GM23338 (cell line): ENCODE measurements around the gene KIF3C. TPM values are rescaled to one million over a fixed set of nuclear protein-coding genes. Genes with fewer than 3 reads are reported as not detected.

Source experiments
- ATAC-seq: fragments of 200-7000 bp; cut with Tn5 transposase; 3 replicates; pipeline ENCODE4 v1.9.1; 2020
- DNase-seq: peaks from one replicate; pipeline ENCODE4 v3.0.0-alpha.2; 2015; ENCODE audit warnings: low spot score
- H2AFZ ChIP-seq: fragments of 200-600 bp; sonication (generic); 2 replicates; pipeline ENCODE4 v1.8.0; 2016; ENCODE audit warnings: antibody characterized with exemption, mild to moderate bottlenecking, moderate library complexity
- H3F3A ChIP-seq: fragments of 200-600 bp; sonication (generic); replicated peaks from 2 replicates; pipeline ENCODE4 v1.8.0; 2017; ENCODE audit warnings: antibody characterized with exemption, mixed run types, low read depth
- H3K27ac ChIP-seq: fragments of 200-600 bp; sonication (generic); 2 replicates; pipeline ENCODE4 v1.6.1; 2016; ENCODE audit warnings: low read depth
- H3K27me3 ChIP-seq: fragments of 200-600 bp; sonication (generic); 2 replicates; pipeline ENCODE4 v1.8.0; 2016; ENCODE audit warnings: mild to moderate bottlenecking, mixed run types, moderate library complexity; ENCODE audit not compliant: insufficient read depth
- H3K36me3 ChIP-seq: fragments of 200-600 bp; sonication (generic); 2 replicates; pipeline ENCODE4 v1.8.0; 2016; ENCODE audit warnings: mild to moderate bottlenecking; ENCODE audit not compliant: insufficient read depth
- H3K4me1 ChIP-seq: fragments of 200-600 bp; sonication (generic); 2 replicates; pipeline ENCODE4 v1.8.0; 2016; ENCODE audit warnings: mild to moderate bottlenecking, moderate library complexity; ENCODE audit not compliant: insufficient read depth
- H3K4me2 ChIP-seq: fragments of 200-600 bp; sonication (generic); 2 replicates; pipeline ENCODE4 v1.7.1; 2017; ENCODE audit warnings: mixed run types
- H3K4me3 ChIP-seq: fragments of 200-600 bp; sonication (generic); 2 replicates; pipeline ENCODE4 v1.6.1; 2016; ENCODE audit warnings: mixed run types
- H3K79me2 ChIP-seq: fragments of 200-600 bp; sonication (generic); replicated peaks from 2 replicates; pipeline ENCODE4 v1.8.0; 2017; ENCODE audit warnings: mild to moderate bottlenecking; ENCODE audit not compliant: insufficient read depth
- H3K9me2 ChIP-seq: fragments of 200-600 bp; sonication (generic); 2 replicates; pipeline ENCODE4 v1.8.0; 2017; ENCODE audit not compliant: insufficient read depth
- H4K20me1 ChIP-seq: fragments of 200-600 bp; sonication (generic); replicated peaks from 2 replicates; pipeline ENCODE4 v1.8.0; 2017; ENCODE audit warnings: mild to moderate bottlenecking; ENCODE audit not compliant: insufficient read depth
- H3K27ac Mint-ChIP-seq: 2 replicates; pipeline ENCODE4 v1.8.0; 2020; ENCODE audit warnings: inconsistent platforms, mild to moderate bottlenecking, moderate library complexity, mixed read lengths
- H3K27me3 Mint-ChIP-seq: 3 replicates; pipeline ENCODE4 v1.8.0; 2022; ENCODE audit warnings: low read depth, mild to moderate bottlenecking, moderate library complexity, mixed read lengths, inconsistent platforms; ENCODE audit not compliant: insufficient read depth, poor library complexity
- H3K36me3 Mint-ChIP-seq: 3 replicates; pipeline ENCODE4 v1.8.0; 2021; ENCODE audit warnings: low read depth, mild to moderate bottlenecking, inconsistent platforms, moderate library complexity, mixed read lengths
- H3K4me1 Mint-ChIP-seq: 3 replicates; pipeline ENCODE4 v1.8.0; 2020; ENCODE audit warnings: mild to moderate bottlenecking, inconsistent platforms, mixed read lengths
- H3K4me3 Mint-ChIP-seq: 3 replicates; pipeline ENCODE4 v1.8.0; 2021; ENCODE audit warnings: moderate library complexity, mild to moderate bottlenecking, inconsistent platforms, mixed read lengths
- H3K9me3 Mint-ChIP-seq: 3 replicates; pipeline ENCODE4 v1.8.0; 2020; ENCODE audit warnings: moderate library complexity, mild to moderate bottlenecking, inconsistent platforms, mixed read lengths
- CREB1 ChIP-seq: fragments of 250-450 bp; sonication (Bioruptor Pico); IDR thresholded peaks from 2 replicates; pipeline ENCODE4 v1.5.0; 2020; ENCODE audit warnings: low read depth, mild to moderate bottlenecking, moderate library complexity
- CTCF ChIP-seq, 2 experiments: fragments of 200-600 bp in 1 of 2; sonication (generic) in 1 of 2; conservative IDR thresholded peaks; 2 replicates each; pipeline versions ENCODE4 v1.5.1 to v1.6.1; 2016 to 2017; ENCODE audit warnings: antibody characterized with exemption in 2 of 2, low read depth in 2 of 2, mild to moderate bottlenecking in 2 of 2, moderate library complexity in 1 of 2
- EZH2 ChIP-seq: fragments of 200-600 bp; sonication (generic); IDR thresholded peaks from one replicate; pipeline ENCODE4 v1.8.0; 2017; ENCODE audit warnings: antibody characterized with exemption, mild to moderate bottlenecking, low read depth; ENCODE audit not compliant: unreplicated experiment
- EZH2phosphoT487 ChIP-seq: fragments of 200-600 bp; sonication (generic); IDR thresholded peaks from one replicate; pipeline ENCODE4 v1.8.1; 2018; ENCODE audit warnings: antibody characterized with exemption; ENCODE audit not compliant: unreplicated experiment
- JUNB ChIP-seq: IDR thresholded peaks from one replicate; pipeline ENCODE4 v1.6.1; 2016; ENCODE audit warnings: antibody characterized with exemption; ENCODE audit not compliant: unreplicated experiment
- NANOG ChIP-seq: IDR thresholded peaks from 2 replicates; pipeline ENCODE4 v1.6.1; 2016; ENCODE audit warnings: antibody characterized with exemption, borderline replicate concordance
- POLR2AphosphoS5 ChIP-seq: IDR thresholded peaks from 2 replicates; pipeline ENCODE4 v1.6.1; 2016; ENCODE audit warnings: antibody characterized with exemption, low read depth
- REST ChIP-seq: IDR thresholded peaks from one replicate; pipeline ENCODE4 v1.6.1; 2018; ENCODE audit warnings: antibody characterized with exemption; ENCODE audit not compliant: unreplicated experiment
- STAT1 ChIP-seq: IDR thresholded peaks from one replicate; pipeline ENCODE4 v1.6.1; 2016; ENCODE audit warnings: antibody characterized with exemption; ENCODE audit not compliant: unreplicated experiment
- ZNF114 ChIP-seq: fragments of 250-450 bp; sonication (Bioruptor Pico); IDR thresholded peaks from 2 replicates; pipeline ENCODE4 v1.5.0; 2020; ENCODE audit warnings: mild to moderate bottlenecking, moderate library complexity
- ZNF331 ChIP-seq: fragments of 250-450 bp; sonication (Bioruptor Pico); IDR thresholded peaks from 2 replicates; pipeline ENCODE4 v1.5.0; 2020; ENCODE audit warnings: low read depth, mild to moderate bottlenecking, moderate library complexity
- polyA plus RNA-seq: library from polyadenylated mRNA; unstranded; fragments of >200 nt; fragmentation: Nextera tagmentation; extraction: Ambion mirVana; gene quantifications from 2 replicates; pipeline ENCODE4 v1.2.1, GENCODE V29; 2016
- total RNA-seq: library from RNA; depleted of rRNA; stranded (reverse); fragments of >200 nt; shearing (Covaris generic); gene quantifications from 2 replicates; pipeline ENCODE4 v1.2.3, GENCODE V29; 2014
- TF ChIP-seq, protein P1 (sequence below): IDR thresholded peaks from 2 replicates; pipeline ENCODE4 v1.6.1; 2016; ENCODE audit warnings: antibody characterized with exemption
- TF ChIP-seq, protein P2 (sequence below): fragments of 250-450 bp; sonication (Bioruptor Pico); IDR thresholded peaks from 2 replicates; pipeline ENCODE4 v1.5.0; 2020; ENCODE audit warnings: mild to moderate bottlenecking, moderate library complexity

Gene KIF3C
- total and polyA plus RNA-seq, 2 experiments from 2014 or later, result 14.9 to 40.0 TPM

GRCh38 chr2:25992556-25992955 is 10.3 kb upstream of the KIF3C start (continued):
- TF ChIP-seq REST (no peak), STAT1 (no peak), JUNB (no peak), CREB1 (no peak), ZNF331 (CRISPR knock-in tag) (no peak), EZH2phosphoT487 (no peak), EZH2 (no peak), NANOG (no peak)

DNA sequence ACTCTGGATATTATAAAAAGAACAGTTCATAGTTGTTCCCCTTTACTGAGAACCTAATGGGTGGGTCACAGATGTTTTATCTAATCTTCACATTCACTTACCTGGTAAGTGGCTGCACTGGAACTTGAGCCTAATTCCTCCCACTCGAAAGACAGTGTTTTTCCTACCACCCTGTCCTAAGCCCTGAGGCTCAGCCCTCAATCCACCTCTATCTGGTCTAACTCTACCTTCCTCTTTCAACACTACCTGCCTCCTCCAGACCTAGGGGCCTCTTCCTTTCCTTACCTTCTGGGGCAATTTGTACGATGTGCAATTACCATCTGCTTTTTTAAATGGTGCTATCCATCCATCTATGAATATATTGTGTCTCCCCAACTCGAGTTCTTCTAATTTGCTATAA is 9.7 kb upstream of the KIF3C start:
- H3F3A ChIP-seq, result no peaks in the 10 kb centered on the region
- H3K79me2 ChIP-seq, result no peaks in the 10 kb centered on the region
- no peaks in the 10 kb centered on the region for H3K36me3 Mint-ChIP-seq
- no peaks in the 10 kb centered on the region for H3K36me3 ChIP-seq
- no peaks in the 10 kb centered on the region for H3K4me1 ChIP-seq
- H3K9me3 Mint-ChIP-seq, result no peaks in the 10 kb centered on the region
- H3K27me3 Mint-ChIP-seq, result peaks cover 4% of the 10 kb centered on the region
- H3K4me3 ChIP-seq, result no peak overlapping the region
- H3K4me2 ChIP-seq, result no peak overlapping the region
- no peak overlapping the region for H3K27ac ChIP-seq
- no peaks in the 10 kb centered on the region for H3K27me3 ChIP-seq
- H4K20me1 ChIP-seq, result no peaks in the 10 kb centered on the region
- H3K9me2 ChIP-seq, result no peaks in the 10 kb centered on the region
- no peak for DNase-seq
- no peak overlapping the region for H3K27ac Mint-ChIP-seq
- ATAC-seq, result no peak
- H2AFZ ChIP-seq, result no peak overlapping the region
- no peaks in the 10 kb centered on the region; the same call in 2 of the 3 replicates for H3K4me1 Mint-ChIP-seq
- H3K4me3 Mint-ChIP-seq, result no peak overlapping the region
- TF ChIP-seq CREB1 (no peak), ZNF331 (CRISPR knock-in tag) (no peak), JUNB (no peak), CTCF (conservative IDR thresholded peaks at IDR 0.05; ENCODE audit: low read depth in 2 of 2) (no peak), EZH2phosphoT487 (no peak), EZH2 (no peak), NANOG (no peak), POLR2AphosphoS5 (no peak), ZNF114 (CRISPR knock-in tag) (no peak), STAT1 (no peak)
- TF ChIP-seq, protein P1, sequence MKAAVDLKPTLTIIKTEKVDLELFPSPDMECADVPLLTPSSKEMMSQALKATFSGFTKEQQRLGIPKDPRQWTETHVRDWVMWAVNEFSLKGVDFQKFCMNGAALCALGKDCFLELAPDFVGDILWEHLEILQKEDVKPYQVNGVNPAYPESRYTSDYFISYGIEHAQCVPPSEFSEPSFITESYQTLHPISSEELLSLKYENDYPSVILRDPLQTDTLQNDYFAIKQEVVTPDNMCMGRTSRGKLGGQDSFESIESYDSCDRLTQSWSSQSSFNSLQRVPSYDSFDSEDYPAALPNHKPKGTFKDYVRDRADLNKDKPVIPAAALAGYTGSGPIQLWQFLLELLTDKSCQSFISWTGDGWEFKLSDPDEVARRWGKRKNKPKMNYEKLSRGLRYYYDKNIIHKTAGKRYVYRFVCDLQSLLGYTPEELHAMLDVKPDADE, result no peak
- TF ChIP-seq, protein P2, sequence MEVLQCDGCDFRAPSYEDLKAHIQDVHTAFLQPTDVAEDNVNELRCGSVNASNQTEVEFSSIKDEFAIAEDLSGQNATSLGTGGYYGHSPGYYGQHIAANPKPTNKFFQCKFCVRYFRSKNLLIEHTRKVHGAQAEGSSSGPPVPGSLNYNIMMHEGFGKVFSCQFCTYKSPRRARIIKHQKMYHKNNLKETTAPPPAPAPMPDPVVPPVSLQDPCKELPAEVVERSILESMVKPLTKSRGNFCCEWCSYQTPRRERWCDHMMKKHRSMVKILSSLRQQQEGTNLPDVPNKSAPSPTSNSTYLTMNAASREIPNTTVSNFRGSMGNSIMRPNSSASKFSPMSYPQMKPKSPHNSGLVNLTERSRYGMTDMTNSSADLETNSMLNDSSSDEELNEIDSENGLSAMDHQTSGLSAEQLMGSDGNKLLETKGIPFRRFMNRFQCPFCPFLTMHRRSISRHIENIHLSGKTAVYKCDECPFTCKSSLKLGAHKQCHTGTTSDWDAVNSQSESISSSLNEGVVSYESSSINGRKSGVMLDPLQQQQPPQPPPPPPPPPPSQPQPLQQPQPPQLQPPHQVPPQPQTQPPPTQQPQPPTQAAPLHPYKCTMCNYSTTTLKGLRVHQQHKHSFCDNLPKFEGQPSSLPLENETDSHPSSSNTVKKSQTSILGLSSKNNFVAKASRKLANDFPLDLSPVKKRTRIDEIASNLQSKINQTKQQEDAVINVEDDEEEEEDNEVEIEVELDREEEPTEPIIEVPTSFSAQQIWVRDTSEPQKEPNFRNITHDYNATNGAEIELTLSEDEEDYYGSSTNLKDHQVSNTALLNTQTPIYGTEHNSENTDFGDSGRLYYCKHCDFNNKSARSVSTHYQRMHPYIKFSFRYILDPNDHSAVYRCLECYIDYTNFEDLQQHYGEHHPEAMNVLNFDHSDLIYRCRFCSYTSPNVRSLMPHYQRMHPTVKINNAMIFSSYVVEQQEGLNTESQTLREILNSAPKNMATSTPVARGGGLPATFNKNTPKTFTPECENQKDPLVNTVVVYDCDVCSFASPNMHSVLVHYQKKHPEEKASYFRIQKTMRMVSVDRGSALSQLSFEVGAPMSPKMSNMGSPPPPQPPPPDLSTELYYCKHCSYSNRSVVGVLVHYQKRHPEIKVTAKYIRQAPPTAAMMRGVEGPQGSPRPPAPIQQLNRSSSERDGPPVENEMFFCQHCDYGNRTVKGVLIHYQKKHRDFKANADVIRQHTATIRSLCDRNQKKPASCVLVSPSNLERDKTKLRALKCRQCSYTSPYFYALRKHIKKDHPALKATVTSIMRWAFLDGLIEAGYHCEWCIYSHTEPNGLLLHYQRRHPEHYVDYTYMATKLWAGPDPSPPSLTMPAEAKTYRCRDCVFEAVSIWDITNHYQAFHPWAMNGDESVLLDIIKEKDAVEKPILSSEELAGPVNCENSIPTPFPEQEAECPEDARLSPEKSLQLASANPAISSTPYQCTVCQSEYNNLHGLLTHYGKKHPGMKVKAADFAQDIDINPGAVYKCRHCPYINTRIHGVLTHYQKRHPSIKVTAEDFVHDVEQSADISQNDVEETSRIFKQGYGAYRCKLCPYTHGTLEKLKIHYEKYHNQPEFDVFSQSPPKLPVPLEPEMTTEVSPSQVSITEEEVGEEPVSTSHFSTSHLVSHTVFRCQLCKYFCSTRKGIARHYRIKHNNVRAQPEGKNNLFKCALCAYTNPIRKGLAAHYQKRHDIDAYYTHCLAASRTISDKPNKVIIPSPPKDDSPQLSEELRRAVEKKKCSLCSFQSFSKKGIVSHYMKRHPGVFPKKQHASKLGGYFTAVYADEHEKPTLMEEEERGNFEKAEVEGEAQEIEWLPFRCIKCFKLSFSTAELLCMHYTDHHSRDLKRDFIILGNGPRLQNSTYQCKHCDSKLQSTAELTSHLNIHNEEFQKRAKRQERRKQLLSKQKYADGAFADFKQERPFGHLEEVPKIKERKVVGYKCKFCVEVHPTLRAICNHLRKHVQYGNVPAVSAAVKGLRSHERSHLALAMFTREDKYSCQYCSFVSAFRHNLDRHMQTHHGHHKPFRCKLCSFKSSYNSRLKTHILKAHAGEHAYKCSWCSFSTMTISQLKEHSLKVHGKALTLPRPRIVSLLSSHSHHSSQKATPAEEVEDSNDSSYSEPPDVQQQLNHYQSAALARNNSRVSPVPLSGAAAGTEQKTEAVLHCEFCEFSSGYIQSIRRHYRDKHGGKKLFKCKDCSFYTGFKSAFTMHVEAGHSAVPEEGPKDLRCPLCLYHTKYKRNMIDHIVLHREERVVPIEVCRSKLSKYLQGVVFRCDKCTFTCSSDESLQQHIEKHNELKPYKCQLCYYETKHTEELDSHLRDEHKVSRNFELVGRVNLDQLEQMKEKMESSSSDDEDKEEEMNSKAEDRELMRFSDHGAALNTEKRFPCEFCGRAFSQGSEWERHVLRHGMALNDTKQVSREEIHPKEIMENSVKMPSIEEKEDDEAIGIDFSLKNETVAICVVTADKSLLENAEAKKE (CRISPR knock-in tag), result no peak
